SU-DHL-6 (cell line): ENCODE data around the gene DMAP1.

ENCODE experiments used
- H2AFZ ChIP-seq: fragments of 200-600 bp; sonication (generic); 2 replicates; pipeline ENCODE4 v1.6.1; 2014; ENCODE audit warnings: low read depth, mild to moderate bottlenecking, moderate library complexity, mixed read lengths, antibody characterized with exemption, low read length; ENCODE audit not compliant: severe bottlenecking
- H3F3A ChIP-seq: fragments of 200-600 bp; shearing (Covaris generic); 2 replicates; pipeline ENCODE4 v1.6.0; 2016; ENCODE audit warnings: antibody characterized with exemption, mild to moderate bottlenecking; ENCODE audit not compliant: insufficient read depth
- H3K27ac ChIP-seq: fragments of 200-600 bp; sonication (generic); 2 replicates; pipeline ENCODE4 v1.5.1; 2016; ENCODE audit warnings: low read depth, mild to moderate bottlenecking, low read length, moderate library complexity, mixed read lengths
- H3K27me3 ChIP-seq: fragments of 200-600 bp; sonication (generic), shearing (Covaris generic); 2 replicates; pipeline ENCODE4 v1.6.0; 2014; ENCODE audit warnings: mild to moderate bottlenecking, low read length
- H3K36me3 ChIP-seq: fragments of 200-600 bp; sonication (generic); 2 replicates; pipeline ENCODE4 v1.6.1; 2014; ENCODE audit warnings: mild to moderate bottlenecking, low read length, mixed read lengths
- H3K4me2 ChIP-seq: fragments of 300-600, 200-600 bp; shearing (Covaris generic), sonication (generic); 2 replicates; pipeline ENCODE4 v1.6.0; 2014; ENCODE audit warnings: low read length, low read depth, mild to moderate bottlenecking; ENCODE audit not compliant: poor library complexity, severe bottlenecking
- H3K4me3 ChIP-seq: fragments of 200-600 bp; sonication (generic); 2 replicates; pipeline ENCODE4 v1.5.1; 2014; ENCODE audit warnings: antibody characterized with exemption, low read length, mild to moderate bottlenecking, mixed read lengths; ENCODE audit not compliant: insufficient read depth, poor library complexity, severe bottlenecking
- H3K79me2 ChIP-seq: fragments of 200-600 bp; sonication (generic); 2 replicates; pipeline ENCODE4 v1.6.1; 2014; ENCODE audit warnings: mild to moderate bottlenecking, low read length, moderate library complexity; ENCODE audit not compliant: insufficient read depth
- H3K9ac ChIP-seq: fragments of 200-600 bp; sonication (generic); 2 replicates; pipeline ENCODE4 v1.7.0; 2014; ENCODE audit warnings: mild to moderate bottlenecking, low read length
- H3K9me2 ChIP-seq: fragments of 200-600 bp; sonication (generic); replicated peaks from 2 replicates; pipeline ENCODE4 v1.6.1; 2014; ENCODE audit warnings: low read length; ENCODE audit not compliant: insufficient read depth
- H3K9me3 ChIP-seq: fragments of 200-600 bp; sonication (generic); 2 replicates; pipeline ENCODE4 v1.6.1; 2014; ENCODE audit warnings: low read length, mixed read lengths; ENCODE audit not compliant: insufficient read depth
- H4K20me1 ChIP-seq: fragments of 200-600 bp; sonication (generic); 2 replicates; pipeline ENCODE4 v1.6.1; 2014; ENCODE audit warnings: low read depth, mild to moderate bottlenecking, antibody characterized with exemption, low read length, moderate library complexity, mixed read lengths
- CTCF ChIP-seq: fragments of 200-600 bp; sonication (generic); IDR thresholded peaks from one replicate; pipeline ENCODE4 v1.5.1; 2017; ENCODE audit warnings: antibody characterized with exemption, mild to moderate bottlenecking, low read length, moderate library complexity; ENCODE audit not compliant: insufficient read depth, poor library complexity, severe bottlenecking
- EZH2phosphoT487 ChIP-seq: fragments of 200-600 bp; sonication (generic), shearing (Covaris generic); conservative IDR thresholded peaks from 2 replicates; pipeline ENCODE4 v1.6.1; 2018; ENCODE audit warnings: mild to moderate bottlenecking, antibody characterized with exemption, low read length, moderate library complexity, mixed read lengths

DMAP1 gene

DNA sequence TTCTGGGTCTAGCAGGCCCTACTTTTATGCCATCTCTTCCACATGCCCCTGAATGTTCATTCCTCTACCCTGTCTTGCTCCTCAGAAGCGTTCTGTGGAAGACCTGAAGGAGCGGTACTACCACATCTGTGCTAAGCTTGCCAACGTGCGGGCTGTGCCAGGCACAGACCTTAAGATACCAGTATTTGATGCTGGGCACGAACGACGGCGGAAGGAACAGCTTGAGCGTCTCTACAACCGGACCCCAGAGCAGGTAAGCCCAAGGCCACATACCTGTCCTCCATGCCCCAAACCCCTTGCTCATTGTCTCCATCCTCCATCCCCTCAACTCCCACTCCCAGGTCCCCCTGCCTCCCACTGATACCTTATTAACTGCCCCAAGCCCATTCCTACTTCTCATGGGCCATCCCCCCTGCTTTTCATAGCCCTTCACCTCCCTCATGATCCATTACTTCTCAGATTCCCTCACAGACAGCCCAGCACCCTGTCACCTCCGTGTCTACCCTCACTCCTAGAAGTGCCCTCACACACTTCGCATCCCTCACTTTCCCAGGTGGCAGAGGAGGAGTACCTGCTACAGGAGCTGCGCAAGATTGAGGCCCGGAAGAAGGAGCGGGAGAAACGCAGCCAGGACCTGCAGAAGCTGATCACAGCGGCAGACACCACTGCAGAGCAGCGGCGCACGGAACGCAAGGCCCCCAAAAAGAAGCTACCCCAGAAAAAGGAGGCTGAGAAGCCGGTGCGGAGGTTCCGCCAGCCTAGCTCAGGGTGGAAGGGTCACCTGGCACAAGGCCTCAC lies 5.4 kb downstream of the DMAP1 start:
- Histone ChIP-seq H3K9me2 (no peaks in the 10 kb centered on the region), H3K4me2 (no peak overlapping the region), H3K36me3 (no peaks in the 10 kb centered on the region), H4K20me1 (no peaks in the 10 kb centered on the region), H3K27me3 (no peaks in the 10 kb centered on the region), H3F3A (no peaks in the 10 kb centered on the region), H3K79me2 (peaks cover 6% of the 10 kb centered on the region; the same call in 1 of the 2 replicates), H2AFZ (no peak overlapping the region), H3K9me3 (no peaks in the 10 kb centered on the region), H3K27ac (no peak overlapping the region), H3K9ac (no peak overlapping the region), H3K4me3 (no peak overlapping the region)
- TF ChIP-seq CTCF (no peak), EZH2phosphoT487 (no peak)

DNA sequence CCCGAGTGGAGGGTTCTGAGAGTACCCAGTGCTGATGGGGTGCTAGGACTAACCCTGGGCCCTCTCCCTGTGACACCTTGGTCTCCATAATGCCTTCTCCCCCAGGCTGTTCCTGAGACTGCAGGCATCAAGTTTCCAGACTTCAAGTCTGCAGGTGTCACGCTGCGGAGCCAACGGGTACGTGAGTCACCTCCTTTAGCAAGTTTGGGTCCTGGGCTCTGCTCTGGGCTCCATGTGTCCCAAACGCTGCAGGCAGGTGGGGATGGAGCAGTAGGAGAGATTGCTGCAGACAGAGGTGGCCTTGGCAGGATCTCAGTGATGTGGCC lies 6.0 kb downstream of the DMAP1 start:
- Histone ChIP-seq H3K27ac (no peak overlapping the region), H3K9ac (no peak overlapping the region), H3K4me2 (no peak overlapping the region), H3F3A (no peaks in the 10 kb centered on the region), H3K9me3 (no peaks in the 10 kb centered on the region), H4K20me1 (no peaks in the 10 kb centered on the region), H3K4me3 (no peak overlapping the region), H3K79me2 (0 out of 2 replicates have a peak, but pooled peaks cover under 1% of the 10 kb centered on the region), H3K36me3 (no peaks in the 10 kb centered on the region), H3K27me3 (no peaks in the 10 kb centered on the region), H2AFZ (no peak overlapping the region), H3K9me2 (no peaks in the 10 kb centered on the region)
- no peak for TF ChIP-seq EZH2phosphoT487
- no peak for TF ChIP-seq CTCF

- Histone ChIP-seq H2AFZ (no peak overlapping the region), H3K9me2 (no peaks in the 10 kb centered on the region), H3K36me3 (no peaks in the 10 kb centered on the region)
Observed at GRCh38 chr1:44220001-44220751, 6.9 kb downstream of the DMAP1 start.

More at GRCh38 chr1:44220001-44220751, 6.9 kb downstream of the DMAP1 start:
- TF ChIP-seq EZH2phosphoT487 (no peak), CTCF (no peak)
- H3K4me2 ChIP-seq = no peak overlapping the region
- H3F3A ChIP-seq = no peaks in the 10 kb centered on the region
- H3K9me3 ChIP-seq = no peaks in the 10 kb centered on the region
- H3K9ac ChIP-seq = no peak overlapping the region
- no peaks in the 10 kb centered on the region for H4K20me1 ChIP-seq
- no peaks in the 10 kb centered on the region for H3K27me3 ChIP-seq
- H3K79me2 ChIP-seq = no peaks in the 10 kb centered on the region
- H3K4me3 ChIP-seq = no peak overlapping the region
- H3K27ac ChIP-seq = no peak overlapping the region
